Astrocyte (in vitro differentiated cells and primary cell): ENCODE data around the gene TICAM1. TPM values are rescaled to one million over a fixed set of nuclear protein-coding genes. Genes with fewer than 3 reads are reported as not detected.

ENCODE experiments used
- DNase-seq: peaks from one replicate; pipeline ENCODE4 v3.0.0-alpha.2; 2010; ENCODE audit warnings: low read depth
- FAIRE-seq: peaks from 2 replicates; lab custom pipeline; 2011; peaks lifted over from hg19 to GRCh38; lab: Jason Lieb, UNC
- H2AFZ ChIP-seq: 2 replicates; pipeline ENCODE4 v1.6.0; 2012; ENCODE audit warnings: low read depth, low read length, inconsistent platforms
- H3K27ac ChIP-seq: 2 replicates; pipeline ENCODE4 v1.5.1; 2011; ENCODE audit warnings: low read depth, low read length, inconsistent platforms
- H3K27me3 ChIP-seq: 2 replicates; pipeline ENCODE4 v1.6.0; 2011; ENCODE audit warnings: low read length, inconsistent platforms; ENCODE audit not compliant: insufficient read depth
- H3K36me3 ChIP-seq: 2 replicates; pipeline ENCODE4 v1.5.1; 2011; ENCODE audit warnings: low read length, inconsistent platforms; ENCODE audit not compliant: insufficient read depth
- H3K4me1 ChIP-seq: 2 replicates; pipeline ENCODE4 v1.5.1; 2011; ENCODE audit warnings: low read length, inconsistent platforms; ENCODE audit not compliant: insufficient read depth
- H3K4me2 ChIP-seq: 2 replicates; pipeline ENCODE4 v1.6.0; 2012; ENCODE audit warnings: low read length, inconsistent platforms
- H3K4me3 ChIP-seq: 2 replicates; pipeline ENCODE4 v1.5.1; 2011; ENCODE audit warnings: low read depth, mild to moderate bottlenecking, low read length, inconsistent platforms; ENCODE audit not compliant: insufficient read depth
- H3K79me2 ChIP-seq: 2 replicates; pipeline ENCODE4 v1.6.0; 2012; ENCODE audit warnings: mild to moderate bottlenecking, low read length, inconsistent platforms; ENCODE audit not compliant: insufficient read depth
- H3K9ac ChIP-seq: 2 replicates; pipeline ENCODE4 v1.6.0; 2012; ENCODE audit warnings: mild to moderate bottlenecking, low read length, inconsistent platforms
- H3K9me3 ChIP-seq: 2 replicates; pipeline ENCODE4 v1.5.1; 2012; ENCODE audit warnings: low read depth, mild to moderate bottlenecking, low read length, inconsistent platforms; ENCODE audit not compliant: insufficient read depth
- H4K20me1 ChIP-seq: 2 replicates; pipeline ENCODE4 v1.6.0; 2012; ENCODE audit warnings: low read length, inconsistent platforms; ENCODE audit not compliant: insufficient read depth
- H3K27ac Mint-ChIP-seq: one replicate; pipeline ENCODE4 v1.8.0; 2021; ENCODE audit warnings: mild to moderate bottlenecking, mixed read lengths; ENCODE audit not compliant: unreplicated experiment
- H3K27me3 Mint-ChIP-seq: one replicate; pipeline ENCODE4 v1.8.0; 2021; ENCODE audit warnings: low read depth, mixed read lengths; ENCODE audit not compliant: unreplicated experiment
- H3K36me3 Mint-ChIP-seq: one replicate; pipeline ENCODE4 v1.8.0; 2021; ENCODE audit warnings: low read depth, mixed read lengths; ENCODE audit not compliant: unreplicated experiment
- H3K4me1 Mint-ChIP-seq: one replicate; pipeline ENCODE4 v1.8.0; 2021; ENCODE audit warnings: low read depth, mixed read lengths; ENCODE audit not compliant: unreplicated experiment
- H3K4me3 Mint-ChIP-seq: one replicate; pipeline ENCODE4 v1.8.0; 2021; ENCODE audit warnings: mild to moderate bottlenecking, moderate library complexity, mixed read lengths; ENCODE audit not compliant: unreplicated experiment
- H3K9me3 Mint-ChIP-seq: one replicate; pipeline ENCODE4 v1.8.0; 2021; ENCODE audit warnings: mild to moderate bottlenecking, mixed read lengths; ENCODE audit not compliant: unreplicated experiment
- CTCF ChIP-seq: IDR thresholded peaks from 2 replicates; pipeline ENCODE4 v1.5.1; 2011; ENCODE audit warnings: low read depth, mild to moderate bottlenecking, inconsistent platforms, low read length, moderate library complexity; ENCODE audit not compliant: insufficient read depth
- EZH2 ChIP-seq: IDR thresholded peaks from 2 replicates; pipeline ENCODE4 v1.6.1; 2012; ENCODE audit warnings: mild to moderate bottlenecking, low read length, inconsistent platforms; ENCODE audit not compliant: insufficient read depth
- total RNA-seq: library from RNA; stranded (reverse); gene quantifications from 2 replicates; pipeline ENCODE4 v1.2.1, GENCODE V29; 2021

The TICAM1 gene
- total RNA-seq, 1 donor from 2014 or later = 10.0 TPM

GRCh38 chr19:4867534-4868285 is 36.2 kb upstream of the TICAM1 start, which contains the start of gene PLIN3:
Gene PLIN3 (minus strand): TSS chr19:4867667. CDS start chr19:4861394, 6,273 bp downstream.
- Histone ChIP-seq H4K20me1 (peaks cover 36% of the 10 kb centered on the region), H3K36me3 (no peaks in the 10 kb centered on the region), H3K79me2 (peaks cover 42% of the 10 kb centered on the region), H3K9ac (peak within 1 kb of the TSS; percentile 87), H3K9me3 (no peaks in the 10 kb centered on the region), H3K4me1 (peaks cover 17% of the 10 kb centered on the region), H3K4me2 (peak within 1 kb of the TSS; percentile 97), H3K27ac (peak within 1 kb of the TSS; percentile 87), H2AFZ (peak within 1 kb of the TSS; percentile 89), H3K4me3 (peak within 1 kb of the TSS; percentile 87), H3K27me3 (no peaks in the 10 kb centered on the region)
- Mint-ChIP-seq H3K36me3 (peaks cover 7% of the 10 kb centered on the region), H3K27me3 (no peaks in the 10 kb centered on the region), H3K4me1 (peaks cover 4% of the 10 kb centered on the region), H3K4me3 (peak within 1 kb of the TSS; percentile 93), H3K27ac (peak within 1 kb of the TSS; percentile 75), H3K9me3 (no peaks in the 10 kb centered on the region)
- TF ChIP-seq EZH2 (no peak), CTCF (no peak)
- no peak for FAIRE-seq
- peak; percentile 88 for DNase-seq

GRCh38 chr19:4866595-4867424 is 35.3 kb upstream of the TICAM1 start:
- no peak for TF ChIP-seq CTCF
- no peak for TF ChIP-seq EZH2
- Histone ChIP-seq H3K27me3 (no peaks in the 10 kb centered on the region), H2AFZ (no peak overlapping the region), H4K20me1 (peaks cover 45% of the 10 kb centered on the region), H3K36me3 (peaks cover 2% of the 10 kb centered on the region), H3K4me2 (peak overlapping the region; percentile 97), H3K79me2 (peaks cover 50% of the 10 kb centered on the region), H3K9ac (peak overlapping the region; percentile 87), H3K4me3 (peak overlapping the region; percentile 87), H3K4me1 (peaks cover 17% of the 10 kb centered on the region), H3K9me3 (no peaks in the 10 kb centered on the region), H3K27ac (peak overlapping the region; percentile 63)
- Mint-ChIP-seq H3K9me3 (no peaks in the 10 kb centered on the region), H3K27me3 (no peaks in the 10 kb centered on the region), H3K27ac (peak overlapping the region; percentile 75), H3K4me3 (peak overlapping the region; percentile 93), H3K36me3 (peaks cover 7% of the 10 kb centered on the region), H3K4me1 (peaks cover 4% of the 10 kb centered on the region)
- FAIRE-seq (no peak), DNase-seq (no peak)
